HG02870 (cell line): Measurements from ENCODE around the gene SLC25A3.
"Not testable (repeated sequence)": the region's sequence is repeated elsewhere in the genome, so short reads cannot be mapped to it uniquely, and the experiment has no call there.

ENCODE experiments used
- ATAC-seq: cut with Tn5 transposase; IDR thresholded peaks from one replicate; pipeline ENCODE4 v1.9.1; 2021; ENCODE audit warnings: mild to moderate bottlenecking, moderate library complexity; ENCODE audit not compliant: unreplicated experiment

SLC25A3 gene

DNA sequence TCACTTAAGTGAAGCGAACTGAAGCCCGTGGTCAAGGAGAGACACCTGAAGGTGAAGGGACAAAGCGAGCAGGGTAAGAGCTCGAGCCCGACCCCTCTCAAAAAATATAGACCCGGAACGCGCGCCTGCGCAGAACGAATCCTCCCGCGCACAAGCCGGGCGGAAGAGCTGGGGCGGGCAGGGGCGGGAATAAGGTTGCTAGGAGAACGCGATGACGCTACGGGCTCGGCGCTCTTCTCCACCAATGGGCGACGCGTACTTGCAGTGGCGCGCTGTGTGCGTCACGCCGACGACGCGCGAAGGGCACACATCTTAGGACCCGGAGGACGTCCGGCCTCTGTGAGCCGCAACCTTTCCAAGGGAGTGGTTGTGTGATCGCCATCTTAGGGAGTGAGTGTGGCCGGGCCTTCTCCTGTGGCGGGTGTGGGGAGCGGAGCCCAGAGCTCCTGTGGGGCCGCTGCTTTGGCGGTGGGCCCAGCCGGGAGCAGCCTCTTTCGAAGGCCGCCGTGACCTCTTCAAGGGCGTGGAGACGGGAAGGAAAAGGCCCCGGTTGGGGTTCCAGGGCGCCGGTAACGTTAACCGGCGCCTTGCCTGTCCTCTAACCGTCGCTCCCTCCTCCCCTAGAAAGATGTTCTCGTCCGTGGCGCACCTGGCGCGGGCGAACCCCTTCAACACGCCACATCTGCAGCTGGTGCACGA lies at the start of gene SLC25A3:
Gene SLC25A3, plus strand, starts transcription at position 336 of the 699 bp plus-strand sequence. Its CDS starts 293 bp downstream, at position 629.
- peak; percentile 98 for ATAC-seq

DNA sequence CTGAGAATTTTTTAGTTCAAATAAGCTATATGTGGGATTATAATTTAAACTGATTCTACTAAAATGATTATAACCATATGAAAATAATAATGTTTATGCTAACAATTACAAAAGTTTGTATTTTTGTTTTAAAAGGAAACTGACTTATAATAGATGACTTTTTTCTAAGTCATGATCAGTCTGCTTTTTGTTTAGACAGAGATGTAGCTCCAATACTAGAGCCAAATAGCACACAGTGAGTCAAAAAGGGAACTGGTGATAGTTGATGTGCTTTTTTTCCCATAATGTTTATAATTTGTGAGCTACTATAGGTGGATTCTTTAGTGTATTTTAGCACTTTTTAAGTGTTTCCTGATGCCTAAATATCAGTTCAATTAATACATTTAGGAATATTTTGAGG lies 49.8 kb upstream of the SLC25A3 start:
- peak; percentile 52 for ATAC-seq

DNA sequence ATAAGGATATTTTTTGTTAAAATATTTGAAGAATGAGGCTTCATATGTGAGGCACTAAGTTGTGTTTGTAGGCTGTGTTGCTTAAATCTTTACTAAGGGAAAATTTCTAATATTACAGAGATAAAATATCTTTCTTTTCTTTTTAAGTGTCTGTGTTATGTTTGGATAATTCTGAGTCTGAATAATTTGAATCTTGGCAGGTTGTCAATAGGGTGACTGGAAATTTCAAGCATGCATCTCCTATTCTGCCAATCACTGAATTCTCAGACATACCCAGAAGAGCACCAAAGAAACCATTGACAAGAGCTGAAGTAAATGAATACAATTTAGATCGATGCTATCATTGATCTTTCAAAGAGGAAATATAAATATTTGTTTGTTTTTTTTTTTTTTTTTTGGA lies 48.7 kb upstream of the SLC25A3 start:
- no peak for ATAC-seq

DNA sequence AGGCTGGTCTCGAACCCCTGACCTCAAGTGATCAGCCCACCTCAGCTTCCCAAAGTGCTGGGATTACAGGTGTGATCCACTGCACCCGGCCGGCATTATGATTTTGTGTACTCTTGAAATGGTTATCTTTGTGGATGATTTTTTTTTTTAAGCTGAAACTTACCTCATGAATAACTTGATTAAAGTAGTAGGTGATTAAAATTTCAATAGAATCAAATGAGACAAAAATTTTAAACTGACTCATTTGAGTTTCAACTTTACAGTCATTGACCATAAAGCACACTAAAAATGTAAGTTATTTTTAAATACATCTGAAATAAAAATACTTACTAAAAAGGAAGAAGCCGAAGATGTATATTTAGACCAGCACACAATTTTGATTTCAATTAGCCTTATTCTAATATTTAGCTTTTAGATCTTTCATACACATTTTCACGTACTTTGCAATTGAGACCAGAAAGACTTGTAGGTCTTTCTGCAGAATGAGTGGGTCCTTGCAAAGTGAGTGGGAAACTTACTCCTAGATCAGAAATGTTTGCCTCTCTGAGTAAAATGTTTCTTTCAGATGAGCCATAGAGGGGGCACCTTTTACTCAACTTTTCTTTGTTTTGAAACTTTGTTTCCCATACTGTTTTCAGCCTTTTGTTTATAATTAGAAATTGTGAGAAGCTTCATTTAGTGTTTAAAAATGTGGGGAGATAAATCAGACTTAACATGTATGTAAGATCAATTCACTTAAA lies 43.9 kb upstream of the SLC25A3 start:
- no peak for ATAC-seq

DNA sequence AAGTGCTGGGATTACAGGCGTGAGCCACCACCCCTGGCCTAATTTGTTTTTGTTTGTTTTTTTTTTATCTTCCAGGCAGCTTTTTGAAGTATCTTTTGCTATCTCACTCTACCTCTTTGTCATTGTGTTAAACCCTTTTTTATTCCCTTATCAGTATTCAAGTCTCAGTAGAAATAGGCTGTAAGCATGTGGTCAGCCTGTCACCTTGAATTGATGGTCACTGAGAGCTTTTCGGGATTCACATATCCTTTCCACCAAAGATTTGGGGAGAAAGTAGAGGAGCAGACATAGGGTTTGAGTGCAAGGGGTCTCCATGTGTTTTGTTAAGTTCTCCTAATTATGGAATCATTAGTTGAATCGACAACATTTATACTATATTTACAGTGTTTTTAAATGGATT lies 41.7 kb upstream of the SLC25A3 start:
- ATAC-seq, result no peak

DNA sequence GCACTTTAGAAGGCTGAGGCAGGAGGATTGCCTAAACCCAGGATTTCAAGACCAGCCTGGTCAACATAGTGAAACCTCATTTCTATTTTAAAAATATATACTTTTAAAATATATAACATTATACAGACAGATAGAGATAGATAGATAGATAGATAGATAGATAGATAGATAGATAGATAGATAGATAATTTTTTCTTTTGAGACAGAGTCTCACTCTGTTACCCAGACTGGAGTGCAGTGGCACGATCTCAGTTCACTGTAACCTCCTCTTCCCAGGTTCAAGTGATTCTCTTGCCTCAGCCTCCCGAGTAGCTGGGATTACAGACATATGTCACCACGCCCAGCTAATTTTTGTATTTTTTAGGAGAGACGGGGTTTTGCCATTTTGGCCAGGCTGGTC lies 35.4 kb upstream of the SLC25A3 start:
- not testable (repeated sequence) for ATAC-seq

DNA sequence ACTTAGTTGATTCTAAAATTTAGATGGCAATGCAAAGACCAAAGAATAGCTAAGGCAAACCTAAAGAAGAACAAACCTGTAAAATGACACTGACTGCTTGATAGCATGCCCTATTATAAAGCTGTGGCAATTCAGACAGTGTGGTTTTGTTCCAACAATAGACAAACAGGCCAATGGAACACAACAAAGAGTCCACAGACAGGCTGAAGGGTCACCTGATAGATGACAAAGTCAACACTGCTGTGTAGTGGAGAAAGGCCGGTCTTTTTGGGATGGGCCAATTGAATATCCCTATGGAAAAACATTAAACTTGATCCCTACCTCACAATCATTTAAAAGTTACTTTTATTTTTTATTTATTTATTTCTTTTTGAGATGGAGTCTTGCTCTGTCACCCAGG lies 33.8 kb upstream of the SLC25A3 start:
- no peak for ATAC-seq

DNA sequence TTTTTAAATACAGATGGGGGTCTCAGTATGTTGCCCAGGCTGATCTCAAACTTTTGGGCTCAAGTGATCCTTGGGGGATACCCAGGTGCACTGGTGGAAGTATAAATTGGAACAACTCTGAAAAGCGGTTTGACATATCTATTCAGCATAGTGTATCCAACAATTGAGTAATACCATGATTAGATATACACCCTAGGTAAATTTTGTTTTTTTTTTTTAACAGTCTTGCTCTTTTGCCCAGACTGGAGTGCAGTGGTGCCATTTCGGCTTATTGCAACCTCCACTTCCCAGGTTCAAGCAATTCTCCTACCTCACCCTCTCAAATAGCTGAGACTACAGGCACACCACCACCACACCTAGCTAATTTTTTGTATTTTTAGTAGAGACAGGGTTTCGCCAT lies 31.6 kb upstream of the SLC25A3 start:
- ATAC-seq, result no peak

DNA sequence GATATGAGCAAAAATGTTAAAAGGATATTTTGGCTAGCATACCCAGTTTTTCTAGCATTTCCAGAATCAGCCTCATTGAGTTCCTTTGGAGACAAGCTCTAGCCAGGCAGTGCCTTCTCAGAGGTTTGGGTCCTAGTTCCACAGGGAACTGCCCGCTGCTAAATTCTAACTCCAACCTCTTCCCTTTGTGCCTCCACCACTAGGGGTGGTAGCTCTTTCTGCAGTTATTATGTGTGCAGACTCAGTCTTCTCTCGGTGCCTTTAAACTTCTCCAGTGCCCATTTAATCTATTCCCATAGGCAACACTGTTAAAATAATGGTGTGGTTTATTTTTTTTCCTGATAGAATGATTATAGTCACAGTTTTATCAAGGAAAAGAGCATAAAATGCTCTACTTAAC lies 21.5 kb upstream of the SLC25A3 start:
- ATAC-seq, result no peak

DNA sequence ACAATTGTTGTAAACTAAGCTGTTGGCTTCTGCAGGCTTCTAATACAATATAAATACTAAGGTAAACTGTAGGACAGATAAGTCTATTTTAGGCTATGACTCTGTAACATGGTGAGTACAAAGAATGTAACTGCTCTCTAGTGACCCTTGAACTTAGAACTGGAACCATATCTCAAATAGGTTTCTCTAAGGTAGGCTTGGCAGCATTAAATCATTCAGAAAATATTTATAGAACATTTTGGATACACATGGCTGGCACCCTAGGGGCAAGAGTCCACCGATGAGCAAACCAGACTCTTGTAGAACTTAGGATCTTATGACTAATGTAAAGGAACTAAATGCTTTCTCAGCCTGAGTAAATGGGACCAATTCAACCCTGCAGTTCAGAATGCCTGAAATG lies 19.4 kb upstream of the SLC25A3 start:
- no peak for ATAC-seq

DNA sequence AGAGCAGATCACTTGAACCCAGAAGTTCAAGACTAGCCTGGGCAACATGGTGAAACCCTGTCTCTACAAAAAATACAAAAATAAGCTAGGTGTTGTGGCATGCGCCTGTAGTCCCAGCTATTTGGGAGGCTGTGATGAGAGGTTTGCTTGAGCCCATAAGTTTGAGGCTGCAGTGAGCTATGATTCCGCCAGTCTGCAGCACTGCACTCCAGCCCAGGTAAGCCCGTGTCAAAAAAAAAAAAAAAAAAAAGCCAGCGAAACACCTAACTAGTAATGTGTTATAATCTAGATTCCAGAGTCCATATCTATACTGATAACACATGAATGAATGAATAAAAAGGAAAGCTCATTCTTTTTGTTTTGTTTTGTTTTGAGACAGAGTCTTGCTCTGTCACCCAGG lies 18.5 kb upstream of the SLC25A3 start:
- no peak for ATAC-seq

DNA sequence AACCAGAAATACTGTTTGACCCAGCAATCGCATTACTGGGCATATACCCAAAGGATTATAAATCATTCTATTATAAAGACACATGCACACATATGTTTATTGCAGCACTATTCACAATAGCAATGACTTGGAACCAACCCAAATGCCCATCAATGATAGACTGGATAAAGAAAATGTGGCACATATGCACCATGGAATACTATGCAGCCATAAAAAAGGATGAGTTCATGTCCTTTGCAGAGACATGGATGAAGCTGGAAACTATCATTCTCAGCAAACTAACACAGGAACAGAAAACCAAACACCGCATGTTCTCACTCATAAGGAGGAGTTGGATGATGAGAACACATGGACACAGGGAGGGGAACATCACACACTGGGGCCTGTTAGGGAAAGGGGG lies 16.7 kb upstream of the SLC25A3 start:
- not testable (repeated sequence) for ATAC-seq

DNA sequence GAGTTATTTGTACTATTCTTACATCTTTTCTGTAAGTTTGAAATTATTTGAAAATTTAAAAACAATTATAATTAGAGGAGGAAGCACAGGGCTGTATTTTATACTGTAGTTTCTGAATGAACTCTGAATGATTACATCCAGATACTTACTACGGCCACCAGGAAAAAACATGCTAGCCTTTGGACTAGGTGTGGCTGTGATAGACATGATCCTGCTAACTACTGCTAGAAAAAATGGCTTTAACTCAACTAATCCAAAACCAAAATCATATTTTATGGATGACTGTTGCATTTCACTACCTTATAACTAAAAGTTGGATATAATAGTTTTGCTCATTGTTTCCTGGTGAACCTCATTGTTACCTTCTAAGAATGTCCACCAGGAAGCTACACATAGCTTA lies 15.1 kb upstream of the SLC25A3 start:
- no peak for ATAC-seq

DNA sequence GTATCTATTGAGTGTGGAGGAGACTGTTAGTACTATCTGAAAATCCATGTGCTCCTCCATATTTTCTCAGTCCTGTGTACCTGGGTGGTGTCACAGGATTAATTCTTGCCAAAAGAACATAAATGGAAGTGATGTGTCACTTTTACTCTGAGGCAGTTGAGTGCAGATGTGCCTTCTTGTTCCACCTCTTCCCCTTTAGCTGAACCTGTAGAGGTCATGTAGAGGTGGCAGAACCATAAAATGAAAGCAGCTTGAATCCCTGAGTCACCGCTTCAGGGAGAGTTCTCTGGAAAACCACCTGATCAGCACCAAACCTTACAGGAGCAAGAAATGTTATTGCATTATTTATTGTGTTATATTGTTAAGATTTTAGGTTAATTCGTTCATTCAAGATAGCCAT lies 14.7 kb upstream of the SLC25A3 start:
- no peak for ATAC-seq

DNA sequence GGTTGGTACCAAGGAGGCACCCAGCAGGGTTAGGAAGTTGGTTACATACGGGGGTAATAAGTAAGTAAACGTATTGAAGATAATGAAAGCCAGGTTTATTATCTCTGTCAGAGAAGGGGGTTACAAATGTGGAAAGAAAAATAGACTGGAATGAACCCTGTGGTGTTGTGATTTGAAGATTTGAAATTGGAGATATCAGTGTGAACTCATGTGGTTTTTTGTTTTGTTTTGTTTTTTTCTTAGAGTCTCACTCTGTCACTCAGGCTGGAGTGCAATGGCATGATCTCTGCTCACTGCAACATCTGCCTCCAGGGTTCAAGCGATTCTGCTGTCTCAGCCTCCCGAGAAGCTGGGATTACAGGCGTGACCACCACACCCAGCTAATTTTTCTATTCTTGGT lies 14.1 kb upstream of the SLC25A3 start:
- ATAC-seq, result no peak

DNA sequence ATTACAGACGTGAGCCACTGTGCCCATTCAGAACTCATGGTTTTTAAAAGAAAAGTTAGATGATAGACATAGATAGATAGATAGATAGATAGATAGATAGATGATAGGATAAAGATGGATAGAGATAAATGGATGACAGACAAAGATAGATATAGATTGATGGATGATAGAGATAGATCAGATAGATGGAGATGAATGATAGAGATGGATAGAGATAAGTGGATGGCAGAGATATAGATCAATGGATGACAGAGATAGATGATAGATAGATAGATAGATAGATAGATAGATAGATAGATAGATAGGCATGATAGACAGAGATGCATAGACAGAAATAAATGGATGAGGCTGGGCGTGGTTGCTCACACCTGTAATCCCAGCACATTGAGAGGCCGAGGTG lies 13.7 kb upstream of the SLC25A3 start:
- no peak for ATAC-seq

DNA sequence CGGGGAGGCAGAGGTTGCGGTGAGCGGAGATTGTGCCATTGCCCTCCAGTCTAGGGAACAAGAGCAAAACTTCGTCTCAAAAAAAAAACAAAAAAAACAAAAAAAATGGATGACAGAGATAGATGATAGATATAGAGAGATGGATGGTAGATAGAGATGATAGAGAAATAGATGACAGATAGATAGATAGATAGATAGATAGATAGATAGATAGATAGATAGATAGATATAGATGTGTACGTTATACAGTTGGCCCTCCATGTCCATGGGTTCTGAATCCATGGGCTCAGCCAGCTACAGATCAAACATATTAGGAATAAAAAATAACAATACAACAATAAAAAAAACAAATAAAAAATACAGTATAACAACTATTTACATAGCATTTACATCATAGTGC lies 12.8 kb upstream of the SLC25A3 start:
- no peak for ATAC-seq

DNA sequence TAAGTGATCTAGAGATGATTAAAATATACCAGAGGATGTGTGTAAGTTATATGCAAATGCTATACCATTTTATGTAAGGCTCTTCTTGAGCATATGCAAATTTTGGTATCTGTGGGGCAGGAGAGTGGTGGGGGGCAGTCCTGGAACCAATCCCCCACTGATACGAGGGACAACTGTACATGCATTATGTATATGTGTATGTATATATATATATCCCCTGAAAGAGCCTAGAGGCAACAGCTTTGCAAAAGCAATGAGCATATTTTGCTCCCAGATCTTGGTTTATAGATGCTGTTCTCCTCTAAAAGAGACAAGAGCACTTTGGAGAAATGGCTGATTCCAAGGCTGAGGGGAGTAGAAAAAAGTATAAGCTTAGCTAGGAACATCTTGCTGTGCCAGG lies 12.4 kb upstream of the SLC25A3 start:
- no peak for ATAC-seq

DNA sequence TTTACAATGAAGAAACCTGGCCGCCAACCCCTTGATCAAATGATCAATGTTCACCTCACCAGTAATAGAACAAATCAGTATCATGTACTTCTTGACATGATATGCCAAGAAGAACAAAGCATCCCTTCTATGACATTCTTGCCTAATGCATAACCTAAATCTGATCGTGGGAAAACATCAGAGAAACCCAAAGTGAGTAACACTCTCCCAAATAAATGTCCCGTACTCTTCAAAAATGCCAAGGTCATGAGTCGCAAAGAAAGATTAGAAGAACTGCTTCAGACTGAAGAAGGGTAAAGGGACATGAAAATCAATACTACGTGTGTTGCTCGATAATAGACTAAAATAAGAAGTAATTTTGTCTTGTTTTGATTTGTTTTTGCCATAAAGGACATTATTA lies 11.4 kb upstream of the SLC25A3 start:
- ATAC-seq, result no peak

DNA sequence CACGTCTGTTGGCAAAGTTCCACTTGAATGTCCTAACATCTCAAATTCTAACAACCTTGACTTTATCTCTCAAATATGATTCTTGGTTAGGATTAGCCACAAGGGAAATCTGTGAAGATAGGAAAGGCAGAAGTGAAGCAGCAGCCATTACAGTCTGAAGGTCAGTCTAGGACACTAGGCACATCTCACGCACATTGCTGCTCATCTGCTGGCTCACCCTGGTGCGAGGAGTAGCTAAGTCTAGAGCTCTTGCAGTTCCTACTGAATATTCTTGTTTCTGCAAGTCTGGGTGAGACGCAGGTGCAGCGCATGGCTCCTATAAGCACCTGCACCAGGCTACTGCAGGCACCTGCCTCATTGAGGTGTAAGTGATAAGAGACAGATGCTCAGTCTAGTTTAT lies 6.4 kb upstream of the SLC25A3 start:
- no peak for ATAC-seq

DNA sequence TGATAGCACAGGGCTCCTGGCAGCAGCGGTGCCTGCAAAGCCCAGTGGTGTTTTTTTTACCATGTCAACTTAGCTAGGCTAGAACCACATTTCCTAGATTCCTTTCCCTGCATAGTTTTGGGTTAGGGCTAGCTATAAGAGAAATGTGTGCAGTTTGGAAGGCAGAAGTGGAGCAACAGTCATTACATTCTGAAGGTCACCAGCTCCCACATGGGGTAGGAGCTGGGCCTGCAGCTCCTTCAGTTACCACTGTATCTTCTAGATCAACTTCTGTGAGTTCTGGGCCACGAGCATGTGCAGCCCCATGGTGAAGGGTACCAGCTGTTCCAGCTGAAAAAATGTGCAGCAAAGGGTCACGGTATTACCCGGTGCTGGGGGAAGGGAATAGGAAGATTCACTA lies 2.3 kb upstream of the SLC25A3 start:
- no peak for ATAC-seq

DNA sequence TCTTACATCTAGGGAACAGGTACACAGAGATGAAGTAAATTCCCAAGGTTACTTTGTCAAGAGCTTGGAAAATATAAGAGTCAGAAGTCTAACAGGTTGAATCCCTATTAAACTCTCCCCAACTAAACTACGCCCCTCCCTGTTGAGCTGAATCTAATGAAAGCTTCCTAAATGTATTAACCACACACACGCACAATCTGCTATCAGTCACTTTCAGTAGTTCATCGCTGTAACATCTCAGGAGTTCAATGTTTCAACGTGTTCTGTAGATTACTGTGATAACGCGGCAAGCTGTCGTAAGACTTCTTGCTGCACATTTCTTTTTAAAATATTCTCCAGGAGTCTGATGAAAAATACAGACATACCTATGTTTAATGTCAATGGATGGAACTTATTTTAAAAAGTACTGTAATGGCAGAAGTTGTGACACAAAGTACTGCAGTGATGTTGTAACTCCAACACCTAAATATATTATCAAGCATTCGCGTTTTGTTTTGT lies 612 bp upstream of the SLC25A3 start:
- ATAC-seq, result no peak
